ENCODE measurements around the gene KNG1. TPM values are rescaled to one million over a fixed set of nuclear protein-coding genes. Genes with fewer than 3 reads are reported as not detected.

The KNG1 gene
- polyA plus RNA-seq, 2 of the 4 experiments (the other 2 are of a cell fraction): 0.05 TPM; not detected in 1

GRCh38 chr3:186719945-186720739, 3.0 kb downstream of the KNG1 start:
- Histone ChIP-seq H3K4me2 (no peak overlapping the region), H3K9me3 (no peaks in the 10 kb centered on the region), H3K4me3 (no peak overlapping the region), H3K27ac (no peak overlapping the region), H3K4me1 (peaks cover 8% of the 10 kb centered on the region)
- no peak for DNase-seq (ENCODE audit: low read depth in 1 of 2, low spot score in 1 of 2)
- ATAC-seq: no peak
- ChIA-PET POLR2A (no interaction called here), CTCF (interaction anchor here (0.6 kb wide), 1 partner anchor 78 kb away, joined by 4 read pairs; no protein-coding TSS in a partner anchor)
- no peak for TF ChIP-seq PBX3 (IDR thresholded peaks at IDR 0.05)
- TF ChIP-seq ESRRA (IDR thresholded peaks at IDR 0.05; ENCODE audit: borderline replicate concordance, low read length): no peak
- TF ChIP-seq HOXA7 (CRISPR knock-in tag; IDR thresholded peaks at IDR 0.05): no peak
- TF ChIP-seq FOSL2 (IDR thresholded peaks at IDR 0.05): no peak
- TF ChIP-seq FOSL2 (CRISPR knock-in tag; IDR thresholded peaks at IDR 0.05): no peak
- TF ChIP-seq CBX2 (IDR thresholded peaks at IDR 0.05; ENCODE audit: borderline replicate concordance, low read depth): no peak
- TF ChIP-seq NPAS2 (CRISPR knock-in tag; IDR thresholded peaks at IDR 0.05; ENCODE audit: borderline replicate concordance): no peak
- no peak for TF ChIP-seq EP300 (IDR thresholded peaks at IDR 0.05)
- 64% methylated on average over 7 of the region's 7 CpGs for WGBS (ENCODE audit: missing lambda C conversion rate)
- FAIRE-seq: no peak

- no peak for FAIRE-seq
- TF ChIP-seq RCOR1 (IDR thresholded peaks at IDR 0.05; ENCODE audit: low read depth, low read length): no peak
- peak; percentile 55 to 68 for TF ChIP-seq RAD21 (conservative IDR thresholded peaks at IDR 0.05 in 1 of 2, IDR thresholded peaks at IDR 0.05 in 1 of 2)
- TF ChIP-seq MAX (IDR thresholded peaks at IDR 0.05): no peak
- no peak for TF ChIP-seq HES2 (IDR thresholded peaks at IDR 0.05)
- TF ChIP-seq HOXB13 (CRISPR knock-in tag; IDR thresholded peaks at IDR 0.05; ENCODE audit: low read depth): no peak
- no peak for TF ChIP-seq SREBF2 (IDR thresholded peaks at IDR 0.05)
- no peak for TF ChIP-seq RFX5 (IDR thresholded peaks at IDR 0.05)
- peak; percentile 44 for TF ChIP-seq CTCF (IDR thresholded peaks at IDR 0.05)
- TF ChIP-seq ATOH8 (CRISPR knock-in tag; IDR thresholded peaks at IDR 0.05; ENCODE audit: low read depth): no peak
- peak; percentile 61; the same call in 2 of the 3 replicates for TF ChIP-seq SMC3 (IDR thresholded peaks at IDR 0.05)
- no peak for TF ChIP-seq ZFP36 (IDR thresholded peaks at IDR 0.05; ENCODE audit: borderline replicate concordance, partially characterized antibody)
- ChIA-PET POLR2A (no interaction called here), CTCF (interaction anchor here (0.6 to 4.0 kb wide), 4 partner anchors 12 to 107 kb away, joined by 3 to 15 read pairs (median 7); partner anchors contain the start of gene EIF4A2)
- H3K9me3 ChIP-seq: no peaks in the 10 kb centered on the region
- 31% methylated on average over 5 of the region's 7 CpGs for WGBS (ENCODE audit: missing lambda C conversion rate)
- peaks cover 8% of the 10 kb centered on the region for H3K4me1 ChIP-seq
- no peak overlapping the region for H3K4me3 ChIP-seq
- peak overlapping the region; percentile 42 to 44; a peak in 1 of 6 replicates for H3K27ac ChIP-seq
- DNase-seq (ENCODE audit: low read depth in 1 of 2, low spot score in 1 of 2): peak; percentile 21 to 53
- ATAC-seq: peak; percentile 93 to 99
- H3K4me2 ChIP-seq: peak overlapping the region; percentile 58; the same call in 2 of the 3 replicates
These were observed 5.3 kb downstream of the KNG1 start for GRCh38 chr3:186722457-186722856.

All from A549 (cell line).